Ovary (tissue), 3 donors: ENCODE measurements around the gene AFAP1.

Experiments
- EP300 ChIP-seq: sonication (generic); formaldehyde crosslinking; IDR thresholded peaks from one replicate; pipeline ENCODE4 v1.6.1; 2017; ENCODE audit warnings: antibody characterized with exemption
- POLR2A ChIP-seq: fragments of 450-650 bp; IDR thresholded peaks from one replicate; pipeline ENCODE4 v1.6.1; 2017; ENCODE audit warnings: antibody characterized with exemption, mild to moderate bottlenecking, moderate library complexity
- TF ChIP-seq, protein P1 (sequence below), 3 donors: fragments of 450-650 bp in 2 of 3; fragments of 200-600 bp in 1 of 3; IDR thresholded peaks; one replicate each; pipeline versions ENCODE4 v1.5.1 to v1.8.0; 2016 to 2022; ENCODE audit warnings: antibody characterized with exemption in 3 of 3, mild to moderate bottlenecking in 1 of 3
- donor health status: DM: no; HTN: no; CAD: no.

DNA sequence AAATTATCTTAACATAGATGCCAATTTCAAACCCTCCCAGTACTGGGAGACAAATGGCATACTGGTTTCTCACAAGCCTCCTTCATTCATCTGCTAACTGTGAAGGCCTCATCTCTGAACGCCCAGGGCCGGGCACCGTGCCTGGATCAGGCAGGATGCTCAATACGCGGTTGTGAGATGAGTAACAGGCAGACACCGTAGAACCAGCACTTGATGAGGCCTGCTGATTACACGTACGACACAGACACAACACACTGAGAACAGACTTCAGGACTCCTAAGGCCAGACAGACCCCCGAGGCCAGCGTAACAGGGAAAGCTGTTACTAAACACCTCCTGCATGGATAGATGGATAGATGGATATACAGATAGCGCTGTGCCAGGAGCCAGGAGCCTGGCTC lies 154.6 kb downstream of the AFAP1 start:
- TF ChIP-seq POLR2A = no peak
- TF ChIP-seq EP300 = no peak
- TF ChIP-seq, protein P1, sequence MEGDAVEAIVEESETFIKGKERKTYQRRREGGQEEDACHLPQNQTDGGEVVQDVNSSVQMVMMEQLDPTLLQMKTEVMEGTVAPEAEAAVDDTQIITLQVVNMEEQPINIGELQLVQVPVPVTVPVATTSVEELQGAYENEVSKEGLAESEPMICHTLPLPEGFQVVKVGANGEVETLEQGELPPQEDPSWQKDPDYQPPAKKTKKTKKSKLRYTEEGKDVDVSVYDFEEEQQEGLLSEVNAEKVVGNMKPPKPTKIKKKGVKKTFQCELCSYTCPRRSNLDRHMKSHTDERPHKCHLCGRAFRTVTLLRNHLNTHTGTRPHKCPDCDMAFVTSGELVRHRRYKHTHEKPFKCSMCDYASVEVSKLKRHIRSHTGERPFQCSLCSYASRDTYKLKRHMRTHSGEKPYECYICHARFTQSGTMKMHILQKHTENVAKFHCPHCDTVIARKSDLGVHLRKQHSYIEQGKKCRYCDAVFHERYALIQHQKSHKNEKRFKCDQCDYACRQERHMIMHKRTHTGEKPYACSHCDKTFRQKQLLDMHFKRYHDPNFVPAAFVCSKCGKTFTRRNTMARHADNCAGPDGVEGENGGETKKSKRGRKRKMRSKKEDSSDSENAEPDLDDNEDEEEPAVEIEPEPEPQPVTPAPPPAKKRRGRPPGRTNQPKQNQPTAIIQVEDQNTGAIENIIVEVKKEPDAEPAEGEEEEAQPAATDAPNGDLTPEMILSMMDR (IDR thresholded peaks at IDR 0.05) = no peak
